SJSA1 (cell line): ENCODE measurements around the gene TREH. TPM values are rescaled to one million over a fixed set of nuclear protein-coding genes. Genes with fewer than 3 reads are reported as not detected.

ENCODE experiments used
- DNase-seq, 2 experiments: peaks; one replicate each; pipeline ENCODE4 v3.0.0-alpha.2; 2015 to 2020; ENCODE audit warnings: low spot score in 2 of 2, low read depth in 1 of 2
- H3K27ac ChIP-seq: fragments of 250-450 bp; sonication (Bioruptor Pico); 2 replicates; pipeline ENCODE4 v1.5.1; 2020; ENCODE audit warnings: mild to moderate bottlenecking, moderate library complexity
- H3K27me3 ChIP-seq: fragments of 250-450 bp; sonication (Bioruptor Pico); replicated peaks from 2 replicates; pipeline ENCODE4 v1.5.1; 2020; ENCODE audit warnings: mild to moderate bottlenecking, moderate library complexity
- H3K36me3 ChIP-seq: fragments of 250-450 bp; sonication (Bioruptor Pico); 2 replicates; pipeline ENCODE4 v1.5.1; 2020; ENCODE audit warnings: mild to moderate bottlenecking
- H3K4me1 ChIP-seq: fragments of 250-450 bp; sonication (Bioruptor Pico); replicated peaks from 2 replicates; pipeline ENCODE4 v1.6.1; 2021; ENCODE audit warnings: mild to moderate bottlenecking
- H3K4me3 ChIP-seq: fragments of 250-450 bp; sonication (Bioruptor Pico); 2 replicates; pipeline ENCODE4 v1.5.1; 2020; ENCODE audit warnings: mild to moderate bottlenecking
- H3K9me3 ChIP-seq: fragments of 250-450 bp; sonication (Bioruptor Pico); replicated peaks from 2 replicates; pipeline ENCODE4 v1.5.1; 2020; ENCODE audit warnings: mild to moderate bottlenecking
- total RNA-seq: library from RNA; depleted of rRNA; stranded (reverse); fragments of >200 nt; shearing (Covaris generic); gene quantifications from 2 replicates; pipeline ENCODE4 v1.2.3, GENCODE V29; 2014

TREH gene
- total RNA-seq, 1 experiment from 2014 or later = not detected

GRCh38 chr11:118657238-118657637, 22.2 kb downstream of the TREH start:
- H3K27me3 ChIP-seq = no peaks in the 10 kb centered on the region
- no peak overlapping the region for H3K27ac ChIP-seq
- peaks cover 25% of the 10 kb centered on the region for H3K36me3 ChIP-seq
- no peaks in the 10 kb centered on the region for H3K9me3 ChIP-seq
- DNase-seq = no peak
- H3K4me3 ChIP-seq = no peak overlapping the region
- H3K4me1 ChIP-seq = peaks cover 3% of the 10 kb centered on the region; the same call in 1 of the 2 replicates

- Histone ChIP-seq H3K36me3 (peaks cover 30% of the 10 kb centered on the region), H3K4me3 (no peak overlapping the region), H3K27ac (no peak overlapping the region), H3K9me3 (no peaks in the 10 kb centered on the region), H3K27me3 (no peaks in the 10 kb centered on the region), H3K4me1 (peaks cover 3% of the 10 kb centered on the region; the same call in 1 of the 2 replicates)
- no peak for DNase-seq
Observed at GRCh38 chr11:118656563-118657165, 22.8 kb downstream of the TREH start.

DNA sequence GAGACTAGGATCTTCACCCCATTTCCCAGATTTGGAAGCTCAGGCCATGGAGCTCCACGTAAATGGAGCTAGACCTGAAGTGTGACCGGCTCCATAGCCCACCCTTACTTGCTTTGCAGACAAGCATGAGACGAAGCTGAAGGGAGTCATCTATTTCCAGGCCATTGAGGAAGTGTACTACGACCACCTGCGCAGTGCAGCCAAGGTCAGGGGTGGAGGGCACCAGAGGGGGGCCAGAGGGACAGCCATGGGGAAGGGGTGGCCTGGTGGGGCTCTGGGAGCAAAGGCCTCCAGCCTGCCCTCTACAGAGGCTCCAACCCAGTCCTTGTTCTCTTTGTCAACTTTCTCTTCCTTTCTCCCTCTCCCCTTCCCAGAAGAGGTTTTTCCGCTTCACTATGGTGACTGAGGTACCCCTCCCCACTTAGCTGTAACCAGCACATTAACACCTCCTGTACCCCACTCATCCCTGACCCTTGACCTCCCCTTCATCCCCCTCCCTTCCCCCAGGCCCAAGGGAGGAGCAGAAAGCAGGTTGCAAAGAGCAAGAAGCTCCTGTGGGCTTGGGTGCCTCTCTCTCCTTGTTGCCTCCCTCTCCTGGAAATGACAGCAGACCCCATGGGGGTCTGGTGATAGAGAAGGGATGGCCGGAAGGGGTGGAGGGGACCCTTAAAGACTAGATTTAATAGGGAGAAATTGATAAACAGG, 23.8 kb downstream of the TREH start:
- H3K4me1 ChIP-seq = peaks cover 3% of the 10 kb centered on the region; the same call in 1 of the 2 replicates
- no peak for DNase-seq
- peaks cover 35% of the 10 kb centered on the region for H3K36me3 ChIP-seq
- no peak overlapping the region for H3K27ac ChIP-seq
- H3K27me3 ChIP-seq = no peaks in the 10 kb centered on the region
- H3K9me3 ChIP-seq = no peaks in the 10 kb centered on the region
- H3K4me3 ChIP-seq = no peak overlapping the region

GRCh38 chr11:118653684-118654390, 25.6 kb downstream of the TREH start:
- H3K27ac ChIP-seq = no peak overlapping the region
- H3K4me3 ChIP-seq = no peak overlapping the region
- no peaks in the 10 kb centered on the region for H3K27me3 ChIP-seq
- no peak for DNase-seq
- peaks cover 46% of the 10 kb centered on the region for H3K36me3 ChIP-seq
- no peaks in the 10 kb centered on the region for H3K9me3 ChIP-seq
- no peaks in the 10 kb centered on the region for H3K4me1 ChIP-seq

DNA sequence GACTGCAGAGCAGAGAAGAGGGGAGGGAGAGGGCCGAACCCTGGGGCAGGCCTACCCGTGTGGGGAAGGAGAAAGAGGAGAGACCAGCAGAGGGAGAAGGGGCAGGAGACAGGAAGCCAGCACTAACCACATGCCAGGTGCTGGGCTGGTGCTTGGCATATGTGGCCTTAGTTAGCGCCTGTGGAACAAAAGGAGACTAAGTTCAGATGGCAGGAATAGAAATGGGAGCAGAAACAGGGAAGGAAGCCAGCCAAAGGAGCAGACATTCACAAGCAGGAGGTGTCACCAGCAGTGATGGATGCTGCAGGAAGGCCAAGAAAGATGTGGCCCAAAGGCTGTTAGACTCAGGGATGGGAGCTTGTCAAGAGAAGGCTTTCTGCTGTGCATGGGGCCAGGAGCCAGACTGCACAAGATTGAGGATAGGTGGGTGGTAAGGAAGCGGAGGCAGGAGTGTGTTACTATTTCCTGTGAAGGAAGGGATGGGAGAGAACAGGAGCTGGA, 26.7 kb downstream of the TREH start:
- H3K27ac ChIP-seq = no peak overlapping the region
- peaks cover 51% of the 10 kb centered on the region for H3K36me3 ChIP-seq
- DNase-seq = no peak

GRCh38 chr11:118651820-118652219, 27.6 kb downstream of the TREH start:
- Histone ChIP-seq H3K9me3 (no peaks in the 10 kb centered on the region), H3K27me3 (no peaks in the 10 kb centered on the region), H3K27ac (no peak overlapping the region), H3K4me3 (no peak overlapping the region), H3K4me1 (no peaks in the 10 kb centered on the region), H3K36me3 (peaks cover 49% of the 10 kb centered on the region)
- no peak for DNase-seq

More for the DNA sequence above, 26.7 kb downstream of the TREH start:
- Histone ChIP-seq H3K27me3 (no peaks in the 10 kb centered on the region), H3K4me1 (no peaks in the 10 kb centered on the region), H3K4me3 (no peak overlapping the region), H3K9me3 (no peaks in the 10 kb centered on the region)

- Histone ChIP-seq H3K27ac (no peak overlapping the region), H3K36me3 (peaks cover 49% of the 10 kb centered on the region), H3K4me3 (no peak overlapping the region), H3K27me3 (no peaks in the 10 kb centered on the region), H3K4me1 (no peaks in the 10 kb centered on the region), H3K9me3 (no peaks in the 10 kb centered on the region)
- DNase-seq = no peak
Observed at GRCh38 chr11:118650366-118650765, 29.1 kb downstream of the TREH start.

DNA sequence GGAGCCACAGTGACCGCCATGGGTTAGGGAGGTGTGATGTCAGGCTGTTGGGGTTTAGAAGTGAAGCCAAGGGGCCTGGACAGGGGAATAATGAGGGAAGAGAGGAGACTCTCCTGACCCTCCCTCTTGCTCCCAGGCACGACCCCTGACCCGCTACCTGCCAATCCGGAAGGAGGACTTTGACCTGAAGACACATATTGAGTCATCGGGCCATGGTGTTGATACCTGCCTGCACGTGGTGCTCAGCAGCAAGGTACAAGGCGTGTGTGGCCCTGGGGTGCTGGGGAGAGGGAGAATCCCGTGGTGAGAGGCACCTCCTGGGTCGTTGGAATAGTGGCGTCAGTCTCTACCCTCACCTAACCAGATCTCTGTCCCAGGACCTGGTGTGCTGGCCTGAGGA, 29.5 kb downstream of the TREH start:
- Histone ChIP-seq H3K9me3 (no peaks in the 10 kb centered on the region), H3K27me3 (no peaks in the 10 kb centered on the region), H3K4me1 (no peaks in the 10 kb centered on the region), H3K27ac (no peak overlapping the region), H3K4me3 (no peak overlapping the region), H3K36me3 (peaks cover 52% of the 10 kb centered on the region)
- no peak for DNase-seq

DNA sequence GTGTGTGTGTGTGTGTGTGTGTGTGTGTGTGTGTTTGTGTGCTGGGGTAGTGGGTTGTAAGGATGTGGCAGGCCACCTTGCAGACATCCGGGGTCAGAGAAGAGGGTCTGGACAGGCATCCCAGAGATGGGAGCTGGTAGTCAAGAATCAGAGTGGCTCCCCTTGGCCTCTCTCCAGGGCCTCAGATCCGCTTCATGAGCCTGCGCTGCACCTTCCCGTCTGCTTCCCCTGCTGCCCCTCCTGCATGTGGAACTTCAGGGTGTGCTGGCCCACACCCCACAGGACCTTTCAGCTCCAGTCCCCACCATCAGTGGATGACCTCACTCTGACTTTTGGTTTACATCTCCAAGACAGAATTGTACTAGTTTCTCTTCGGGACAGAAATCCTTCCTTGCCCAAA, 31.2 kb downstream of the TREH start:
- no peak for DNase-seq
- no peaks in the 10 kb centered on the region for H3K27me3 ChIP-seq
- no peak overlapping the region for H3K27ac ChIP-seq
- no peak overlapping the region for H3K4me3 ChIP-seq
- H3K36me3 ChIP-seq = peaks cover 56% of the 10 kb centered on the region
- no peaks in the 10 kb centered on the region for H3K4me1 ChIP-seq
- no peaks in the 10 kb centered on the region for H3K9me3 ChIP-seq

- Histone ChIP-seq H3K4me1 (no peaks in the 10 kb centered on the region), H3K36me3 (peaks cover 49% of the 10 kb centered on the region), H3K27ac (no peak overlapping the region), H3K27me3 (no peaks in the 10 kb centered on the region), H3K9me3 (no peaks in the 10 kb centered on the region), H3K4me3 (no peak overlapping the region)
- no peak for DNase-seq
Observed at GRCh38 chr11:118646393-118646792, 33.1 kb downstream of the TREH start.

GRCh38 chr11:118645066-118645715, 34.3 kb downstream of the TREH start:
- no peak for DNase-seq
- no peak overlapping the region for H3K4me3 ChIP-seq
- no peak overlapping the region for H3K27ac ChIP-seq
- H3K27me3 ChIP-seq = no peaks in the 10 kb centered on the region
- no peaks in the 10 kb centered on the region for H3K9me3 ChIP-seq
- H3K4me1 ChIP-seq = no peaks in the 10 kb centered on the region
- peaks cover 39% of the 10 kb centered on the region for H3K36me3 ChIP-seq

DNA sequence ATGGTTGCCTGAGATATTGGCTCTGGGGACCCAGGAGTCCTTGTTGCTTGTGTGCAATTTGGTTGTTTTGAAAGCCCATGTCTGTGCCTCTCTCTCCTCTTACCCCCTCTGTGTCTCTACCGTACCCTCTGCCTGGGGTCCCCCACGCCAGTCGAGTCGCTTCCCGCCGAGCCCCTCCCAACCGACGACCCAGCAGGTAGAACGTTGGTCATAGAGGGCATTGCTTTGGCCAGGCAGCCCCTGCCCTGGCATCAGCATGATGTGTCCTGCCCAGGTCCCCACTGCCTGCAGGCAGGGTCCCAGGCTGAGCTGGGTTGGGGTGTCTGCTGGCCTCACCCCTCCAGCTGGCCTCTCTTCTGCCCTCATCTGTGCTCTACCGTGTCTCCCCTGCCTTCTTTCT, 35.0 kb downstream of the TREH start:
- no peak overlapping the region for H3K27ac ChIP-seq
- H3K9me3 ChIP-seq = no peaks in the 10 kb centered on the region
- DNase-seq = no peak
- no peak overlapping the region for H3K4me3 ChIP-seq
- H3K4me1 ChIP-seq = no peaks in the 10 kb centered on the region
- peaks cover 33% of the 10 kb centered on the region for H3K36me3 ChIP-seq
- H3K27me3 ChIP-seq = no peaks in the 10 kb centered on the region

GRCh38 chr11:118643995-118644345, 35.5 kb downstream of the TREH start:
- H3K27ac ChIP-seq = no peak overlapping the region

More at GRCh38 chr11:118643995-118644345, 35.5 kb downstream of the TREH start:
- no peaks in the 10 kb centered on the region for H3K4me1 ChIP-seq
- peaks cover 35% of the 10 kb centered on the region for H3K36me3 ChIP-seq
- no peaks in the 10 kb centered on the region for H3K27me3 ChIP-seq
- H3K4me3 ChIP-seq = no peak overlapping the region
- H3K9me3 ChIP-seq = no peaks in the 10 kb centered on the region
- no peak for DNase-seq
